Medulla oblongata (tissue), 1 donor: Measurements from ENCODE around the gene HOXC5.
"Not testable (repeated sequence)": the region's sequence is repeated elsewhere in the genome, so short reads cannot be mapped to it uniquely, and the experiment has no call there.

ENCODE experiments used
- DNase-seq: peaks from one replicate; pipeline ENCODE4 v3.0.0-alpha.2; 2015; ENCODE audit errors: extremely low spot score

The HOXC5 gene

GRCh38 chr12:54033106-54033979 lies 493 bp downstream of the HOXC5 start:
- DNase-seq = peak; percentile 50

GRCh38 chr12:54033980-54034784 lies 1.3 kb downstream of the HOXC5 start:
- DNase-seq = peak; percentile 35

- no peak for DNase-seq
These were observed 2.0 kb downstream of the HOXC5 start for GRCh38 chr12:54034785-54035310.

DNA sequence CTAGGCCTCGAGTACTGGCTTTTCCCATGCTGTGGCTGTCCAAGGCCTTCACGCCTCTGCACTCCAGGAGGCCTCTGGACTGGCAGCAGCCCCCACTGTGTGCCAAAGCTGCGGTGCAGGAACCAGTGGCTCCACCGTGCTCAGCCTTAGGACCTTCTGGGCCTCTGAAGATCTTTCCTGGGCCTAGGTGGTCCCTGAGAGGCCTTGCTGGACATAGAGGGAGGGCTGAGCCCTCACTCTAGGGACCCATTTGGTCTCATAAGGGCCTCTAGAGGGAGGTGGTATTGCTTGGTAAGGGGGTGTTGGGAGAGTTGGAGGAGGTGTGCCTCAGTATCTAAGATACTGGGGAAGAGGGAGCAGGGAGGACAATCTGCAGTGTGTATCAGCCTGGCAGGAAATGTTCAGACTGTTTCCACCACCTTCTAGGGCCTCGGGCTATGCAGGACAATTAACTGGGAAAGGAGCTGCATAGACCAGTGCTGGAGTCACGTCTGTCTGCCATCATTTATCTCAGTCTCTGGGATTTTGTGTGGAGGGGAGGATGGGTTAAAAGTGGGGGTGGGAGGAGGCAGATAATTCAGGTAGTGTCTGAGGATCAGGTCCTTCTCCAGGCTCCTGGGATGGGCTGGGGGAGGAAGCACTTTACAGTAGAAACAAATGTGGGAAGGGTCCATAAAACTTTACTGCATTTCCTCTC lies 2.9 kb downstream of the HOXC5 start:
- no peak for DNase-seq

DNA sequence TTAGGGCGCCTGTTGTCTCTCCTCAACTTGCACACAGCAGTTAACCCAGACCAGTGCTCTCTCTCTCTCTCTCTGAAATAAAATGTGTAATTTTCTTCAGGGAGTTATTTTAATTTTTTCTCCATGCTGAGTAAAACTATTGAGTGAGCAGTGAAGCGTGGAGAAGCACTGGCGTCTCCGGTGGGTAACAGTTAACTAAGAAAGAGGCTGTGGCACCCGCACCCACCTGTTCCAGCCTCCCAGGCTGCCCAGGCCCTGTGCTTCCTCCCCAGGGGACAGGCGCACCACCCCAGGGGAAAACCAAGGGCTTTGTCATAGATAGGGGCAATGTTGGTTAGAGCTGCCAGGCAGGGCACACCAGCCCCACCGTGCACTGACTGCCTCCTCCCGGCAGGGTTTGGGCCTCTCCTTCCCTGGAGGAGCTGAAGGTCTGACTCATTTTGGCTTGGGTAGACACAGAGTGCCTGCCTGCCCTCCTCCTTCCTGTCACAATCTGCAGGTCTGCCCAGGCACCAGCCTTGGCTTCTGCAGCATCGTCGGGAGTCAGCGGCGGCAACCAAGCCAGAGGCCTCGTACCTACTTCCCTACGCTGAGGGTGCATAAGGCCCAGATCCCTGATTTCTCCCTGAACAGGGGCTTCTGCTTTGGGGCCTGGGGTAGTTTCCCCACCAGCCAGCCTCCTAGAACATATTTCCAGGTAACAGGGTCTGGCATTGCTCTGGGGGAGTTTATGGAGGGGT lies 3.9 kb downstream of the HOXC5 start:
- no peak for DNase-seq

GRCh38 chr12:54037360-54038283 lies 4.8 kb downstream of the HOXC5 start:
- no peak for DNase-seq

DNA sequence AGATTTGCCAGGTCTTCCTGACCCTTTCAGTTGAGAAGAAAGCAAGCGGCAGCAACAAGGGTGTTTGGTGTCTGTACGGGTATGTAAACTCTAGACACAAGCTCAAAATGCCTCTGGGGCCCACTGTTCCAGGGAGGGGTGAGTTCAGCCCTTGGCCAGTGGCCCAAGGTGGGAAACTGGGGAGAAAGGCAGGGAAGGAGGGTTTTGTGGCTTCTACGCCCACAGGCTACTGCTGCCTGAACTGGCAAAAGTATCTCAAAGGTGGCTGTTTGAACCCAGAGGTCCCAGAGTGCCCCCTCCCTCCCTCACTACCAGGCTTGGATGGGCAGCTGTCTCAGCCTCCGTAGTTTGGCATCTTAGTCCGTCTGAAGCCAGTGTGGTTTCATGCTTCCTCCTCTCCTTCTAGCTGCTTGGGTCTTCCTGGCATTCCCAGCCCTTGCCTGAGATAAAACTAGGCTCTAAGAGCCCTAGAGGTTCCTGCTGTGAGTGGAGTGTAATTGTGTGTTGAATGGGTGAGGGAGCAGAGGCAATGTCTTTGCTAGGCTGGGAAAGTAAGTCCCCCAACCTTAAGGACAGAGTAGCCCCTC lies 5.5 kb downstream of the HOXC5 start:
- DNase-seq = no peak

DNA sequence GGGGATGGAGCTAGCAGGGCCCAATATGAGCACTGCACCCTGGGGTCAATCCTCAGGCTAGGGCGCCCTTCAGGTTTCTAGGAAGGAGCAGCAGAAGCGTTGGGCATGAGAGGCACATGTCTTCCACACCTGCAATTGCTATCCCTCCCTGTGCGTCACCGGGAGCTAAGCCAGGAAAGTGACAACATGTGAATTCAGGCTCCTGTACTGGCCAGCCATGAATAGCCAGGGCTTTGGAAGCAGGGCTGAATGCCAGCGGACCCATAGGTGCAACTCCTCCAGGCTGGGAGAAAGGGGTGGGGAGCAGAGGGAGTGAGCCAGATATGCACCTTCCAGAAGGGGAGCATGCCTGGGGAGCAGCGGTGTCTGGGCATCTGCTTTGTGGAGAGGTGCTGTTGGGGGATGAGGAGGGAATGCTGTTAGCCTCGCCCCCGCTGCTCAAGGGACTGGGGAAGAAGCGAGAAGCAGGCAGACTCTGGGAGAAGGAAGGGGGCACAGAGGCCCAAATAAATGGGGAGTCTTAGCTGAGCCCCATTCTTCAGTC lies 6.1 kb downstream of the HOXC5 start:
- DNase-seq = no peak

DNA sequence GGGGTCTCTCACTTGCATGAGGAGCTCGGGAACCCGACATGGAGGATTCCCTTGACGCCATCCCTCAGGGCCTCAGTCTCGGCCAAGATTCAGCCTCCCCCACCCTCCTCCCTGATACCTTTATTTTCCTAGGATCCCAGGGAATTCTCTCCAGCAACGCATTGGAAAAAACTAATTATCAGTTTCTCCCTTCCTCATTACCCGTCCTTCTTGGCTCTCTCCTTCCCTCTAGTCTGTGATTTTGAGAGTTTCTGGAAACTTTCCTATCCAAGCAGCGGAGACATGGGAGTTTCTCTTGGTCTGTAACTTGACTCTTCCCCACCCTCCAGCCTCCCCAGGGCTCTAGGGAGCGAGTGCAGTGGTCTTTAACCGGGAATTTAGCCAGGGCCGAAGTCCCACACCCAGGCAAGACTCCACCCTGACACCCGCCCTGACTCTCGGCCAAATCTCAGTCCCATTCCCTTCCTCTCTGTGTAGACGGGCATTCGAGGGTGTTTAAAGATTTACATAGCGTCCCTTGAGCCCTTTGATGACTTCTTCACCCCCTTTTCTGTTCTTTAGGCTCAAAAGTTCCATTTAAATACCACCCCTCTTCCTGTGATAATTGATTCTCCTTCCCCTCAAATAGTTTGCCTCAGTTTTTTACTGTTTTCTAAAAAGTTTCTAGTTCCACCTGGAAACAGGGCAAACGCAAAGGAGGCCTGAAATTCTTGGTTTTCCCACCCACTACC lies 6.7 kb downstream of the HOXC5 start:
- no peak for DNase-seq

DNA sequence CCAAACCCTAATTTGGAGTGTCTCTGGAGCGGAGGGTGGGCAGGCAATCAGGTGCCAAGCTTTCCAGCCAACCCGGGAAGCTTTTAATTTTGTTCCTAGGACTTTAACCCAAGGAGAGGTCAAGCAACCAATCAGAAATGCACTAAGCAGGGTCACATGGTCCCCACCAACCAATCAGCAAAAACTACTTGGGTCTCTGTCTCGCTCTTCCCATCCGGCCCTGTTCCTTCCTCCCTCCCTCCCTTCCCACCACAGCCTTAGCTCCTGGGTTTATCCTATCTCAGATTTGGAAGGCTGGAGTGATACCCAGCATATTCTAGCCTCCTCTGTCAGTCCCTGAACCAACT lies 7.3 kb downstream of the HOXC5 start:
- DNase-seq = no peak

- no peak for DNase-seq
These were observed 7.8 kb downstream of the HOXC5 start for GRCh38 chr12:54040648-54041047.

DNA sequence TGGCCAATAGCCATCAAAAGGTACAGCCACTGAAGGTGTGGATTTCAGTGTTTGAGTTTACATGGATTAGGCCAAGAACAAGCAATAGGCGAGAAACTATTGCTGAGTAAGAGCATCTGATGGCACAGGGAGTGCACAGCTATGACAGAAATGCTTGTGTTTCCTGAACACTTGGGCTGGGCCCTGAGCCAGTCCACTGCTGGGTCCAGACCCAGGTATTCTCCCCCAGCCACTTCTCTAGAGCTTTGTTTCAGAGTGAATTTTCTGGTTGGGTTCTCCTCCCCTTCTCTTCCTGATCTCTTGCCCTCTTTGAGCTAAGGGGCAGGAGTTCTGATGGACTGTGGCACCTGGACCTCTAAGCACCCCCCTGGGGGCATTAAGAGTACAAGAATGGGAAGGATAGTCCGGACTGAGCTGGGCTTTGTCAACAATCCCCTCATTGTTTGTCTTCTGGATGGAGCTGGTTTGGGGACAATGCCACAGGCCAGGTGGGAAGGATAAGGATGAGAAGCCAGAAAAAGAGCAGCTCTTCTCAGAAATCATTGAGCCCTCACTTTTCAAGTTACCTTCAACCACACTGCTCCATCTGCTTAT lies 8.3 kb downstream of the HOXC5 start:
- DNase-seq = no peak

DNA sequence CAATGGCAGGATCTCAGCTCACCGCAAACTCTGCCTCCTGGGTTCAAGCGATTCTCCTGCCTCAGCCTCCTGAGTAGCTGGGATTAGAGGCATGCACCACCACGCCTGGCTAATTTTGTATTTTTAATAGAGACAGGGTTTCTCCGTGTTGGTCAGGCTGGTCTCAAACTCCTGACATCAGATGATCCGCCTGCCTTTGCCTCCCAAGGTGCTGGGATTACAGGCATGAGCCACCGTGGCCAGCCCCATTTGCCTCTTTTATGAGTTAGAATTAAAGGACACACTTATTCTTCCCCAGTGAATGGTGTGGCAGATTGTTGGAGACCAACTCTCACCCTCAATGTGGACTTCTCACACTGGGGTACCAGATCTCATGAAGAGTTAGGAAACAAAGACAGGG lies 9.2 kb downstream of the HOXC5 start:
- not testable (repeated sequence) for DNase-seq

- DNase-seq = no peak
These were observed 10.4 kb downstream of the HOXC5 start for GRCh38 chr12:54042970-54043853.

- no peak for DNase-seq
These were observed 11.7 kb downstream of the HOXC5 start for GRCh38 chr12:54044425-54045103.

GRCh38 chr12:54045401-54045800 lies 12.6 kb downstream of the HOXC5 start:
- DNase-seq = no peak
